ENCODE results near the gene MAGEL2. TPM values are rescaled to one million over a fixed set of nuclear protein-coding genes. Genes with fewer than 3 reads are reported as not detected.

Gene MAGEL2
- total RNA-seq, 2 donors from 2014 or later, result 0.56 TPM; not detected in 1

- H3K36me3 ChIP-seq, result no peaks in the 10 kb centered on the region
- H3K4me3 ChIP-seq, result no peak overlapping the region
- ATAC-seq (ENCODE audit: insufficient number of reproducible peaks, low FRiP score, low read depth) (no peak), DNase-seq (ENCODE audit: low spot score) (no peak)
- H3K27ac ChIP-seq, result no peak overlapping the region
- TF ChIP-seq CTCF (IDR thresholded peaks at IDR 0.05), result peak; percentile 69
- H3K9me3 ChIP-seq, result no peaks in the 10 kb centered on the region
- no peaks in the 10 kb centered on the region for H3K27me3 ChIP-seq (replicated peaks; ENCODE audit: insufficient read depth)
- peaks cover 0 to 5% of the 10 kb centered on the region in 2 donors for H3K4me1 ChIP-seq (ENCODE audit: control insufficient read depth in 1 of 2, low read depth in 2 of 2)
Observed at GRCh38 chr15:23642413-23643044, 5.1 kb downstream of the MAGEL2 start.

- H3K4me3 ChIP-seq, result no peak overlapping the region
- no peaks in the 10 kb centered on the region for H3K4me1 ChIP-seq (ENCODE audit: control insufficient read depth in 1 of 2, low read depth in 2 of 2)
- no peak overlapping the region for H3K27ac ChIP-seq
- no peak for DNase-seq (ENCODE audit: low spot score)
- no peaks in the 10 kb centered on the region for H3K9me3 ChIP-seq
- no peaks in the 10 kb centered on the region for H3K36me3 ChIP-seq
- no peak for TF ChIP-seq CTCF (IDR thresholded peaks at IDR 0.05)
- no peak for ATAC-seq (ENCODE audit: insufficient number of reproducible peaks, low FRiP score, low read depth)
- no peaks in the 10 kb centered on the region for H3K27me3 ChIP-seq (replicated peaks; ENCODE audit: insufficient read depth)
Observed at GRCh38 chr15:23634181-23634580, 13.5 kb downstream of the MAGEL2 start.

GRCh38 chr15:23629234-23629805, 18.3 kb downstream of the MAGEL2 start:
- Histone ChIP-seq H3K9me3 (no peaks in the 10 kb centered on the region), H3K27me3 (replicated peaks; ENCODE audit: insufficient read depth) (no peaks in the 10 kb centered on the region), H3K36me3 (no peaks in the 10 kb centered on the region), H3K4me3 (no peak overlapping the region), H3K4me1 (ENCODE audit: control insufficient read depth in 1 of 2, low read depth in 2 of 2) (no peaks in the 10 kb centered on the region), H3K27ac (no peak overlapping the region)
- ATAC-seq (ENCODE audit: insufficient number of reproducible peaks, low FRiP score, low read depth) (no peak), DNase-seq (ENCODE audit: low spot score) (no peak)
- peak; percentile 18 for TF ChIP-seq CTCF (IDR thresholded peaks at IDR 0.05)

GRCh38 chr15:23628612-23629233, 18.9 kb downstream of the MAGEL2 start:
- H3K27me3 ChIP-seq (replicated peaks; ENCODE audit: insufficient read depth), result no peaks in the 10 kb centered on the region
- TF ChIP-seq CTCF (IDR thresholded peaks at IDR 0.05), result no peak
- DNase-seq (ENCODE audit: low spot score) (no peak), ATAC-seq (ENCODE audit: insufficient number of reproducible peaks, low FRiP score, low read depth) (no peak)
- H3K4me1 ChIP-seq (ENCODE audit: control insufficient read depth in 1 of 2, low read depth in 2 of 2), result no peaks in the 10 kb centered on the region
- H3K9me3 ChIP-seq, result no peaks in the 10 kb centered on the region
- no peaks in the 10 kb centered on the region for H3K36me3 ChIP-seq
- H3K27ac ChIP-seq, result no peak overlapping the region
- H3K4me3 ChIP-seq, result no peak overlapping the region

- DNase-seq (ENCODE audit: low spot score) (no peak), ATAC-seq (ENCODE audit: insufficient number of reproducible peaks, low FRiP score, low read depth) (no peak)
- H3K36me3 ChIP-seq, result no peaks in the 10 kb centered on the region
- H3K9me3 ChIP-seq, result no peaks in the 10 kb centered on the region
- TF ChIP-seq CTCF (IDR thresholded peaks at IDR 0.05), result no peak
- no peaks in the 10 kb centered on the region for H3K4me1 ChIP-seq (ENCODE audit: control insufficient read depth in 1 of 2, low read depth in 2 of 2)
- H3K27ac ChIP-seq, result no peak overlapping the region
- no peaks in the 10 kb centered on the region for H3K27me3 ChIP-seq (replicated peaks; ENCODE audit: insufficient read depth)
- H3K4me3 ChIP-seq, result no peak overlapping the region
Observed at GRCh38 chr15:23616536-23616935, 31.1 kb downstream of the MAGEL2 start.
